ENCODE results near the gene LIG4.

LIG4 gene

DNA sequence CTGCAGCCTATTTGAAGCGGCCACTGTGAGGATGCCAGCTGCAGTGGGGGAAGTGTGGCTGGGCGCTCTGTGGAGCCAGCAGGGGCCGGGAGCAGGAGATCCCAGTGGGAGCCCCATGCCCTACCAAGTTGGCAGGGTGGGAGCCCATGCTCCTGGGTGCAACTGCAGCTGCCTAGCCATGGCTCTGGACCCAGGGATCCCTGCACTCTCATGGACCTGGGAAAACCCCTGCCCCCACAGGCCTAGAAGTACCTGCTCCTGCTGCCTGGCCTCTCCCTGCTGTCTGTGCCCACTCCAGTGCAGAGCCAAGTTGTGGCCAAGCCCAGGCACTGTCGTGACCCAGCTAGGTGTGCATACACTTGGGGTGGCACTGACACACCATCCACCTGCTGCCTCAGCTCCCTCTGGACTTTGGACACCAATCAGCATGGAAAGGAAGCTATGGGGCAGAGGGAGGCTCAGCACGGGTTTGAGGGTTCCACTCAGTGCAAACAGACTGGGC lies 20.9 kb downstream of the LIG4 start:
- DNase-seq (ENCODE audit: low read depth in 2 of 2) = no peak

DNA sequence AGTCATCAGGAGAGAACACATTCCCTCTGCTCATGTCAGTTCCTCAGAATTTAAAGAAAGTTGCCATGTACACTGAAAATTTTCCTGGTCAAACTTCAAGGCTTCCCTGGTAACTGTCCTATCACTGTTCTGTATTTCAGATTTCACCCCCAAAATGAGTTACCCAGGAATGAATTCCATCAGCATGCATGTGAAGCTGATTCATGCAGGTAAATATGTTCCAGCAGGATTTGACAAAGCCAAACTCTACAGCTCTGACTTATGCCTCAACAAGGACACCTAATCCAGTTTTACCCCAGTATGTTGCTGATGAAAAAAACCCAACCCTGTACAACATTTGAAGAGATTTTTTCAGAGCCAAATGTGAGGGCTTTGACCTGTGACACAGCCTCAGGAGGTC lies 21.5 kb downstream of the LIG4 start:
- no peak for DNase-seq (ENCODE audit: low read depth in 2 of 2)

DNA sequence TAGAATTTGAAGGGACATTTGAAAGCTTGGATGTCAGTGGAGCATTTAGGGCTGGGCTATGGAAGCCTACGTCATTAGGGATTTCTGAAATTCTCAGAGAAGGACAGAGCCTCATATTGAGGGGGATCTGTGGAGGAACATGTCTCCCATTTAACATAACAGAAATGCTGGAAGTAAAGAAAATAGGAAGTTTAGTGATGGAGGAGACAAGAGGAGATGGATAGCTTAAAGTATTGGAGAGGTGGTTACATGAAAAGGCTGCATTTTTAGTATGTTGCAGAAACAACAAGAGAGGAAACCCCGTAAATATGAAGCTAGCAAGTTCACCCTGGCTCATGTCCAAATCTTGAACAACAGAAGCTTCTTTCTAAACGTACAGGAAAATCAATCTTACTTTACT lies 24.4 kb downstream of the LIG4 start:
- no peak for DNase-seq (ENCODE audit: low read depth in 2 of 2)

DNA sequence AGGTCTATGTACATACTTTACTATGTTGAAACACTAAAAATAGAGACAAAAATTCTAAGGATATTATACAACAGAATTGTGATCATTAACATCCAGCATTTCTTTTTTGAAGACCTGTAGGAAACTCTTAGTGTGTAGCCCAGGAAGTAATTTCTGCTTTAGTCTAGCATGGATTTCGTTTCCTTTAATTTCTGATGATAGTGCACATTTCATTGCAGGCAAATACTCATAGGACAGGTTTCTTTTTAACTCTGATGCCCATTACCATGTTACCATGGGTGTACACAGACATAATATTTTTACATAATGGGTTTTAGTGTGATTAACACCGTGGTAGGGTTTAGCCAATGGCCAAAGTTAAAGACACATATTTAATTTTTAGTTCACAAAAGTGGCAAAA lies 27.1 kb downstream of the LIG4 start:
- no peak for DNase-seq (ENCODE audit: low read depth in 2 of 2)

DNA sequence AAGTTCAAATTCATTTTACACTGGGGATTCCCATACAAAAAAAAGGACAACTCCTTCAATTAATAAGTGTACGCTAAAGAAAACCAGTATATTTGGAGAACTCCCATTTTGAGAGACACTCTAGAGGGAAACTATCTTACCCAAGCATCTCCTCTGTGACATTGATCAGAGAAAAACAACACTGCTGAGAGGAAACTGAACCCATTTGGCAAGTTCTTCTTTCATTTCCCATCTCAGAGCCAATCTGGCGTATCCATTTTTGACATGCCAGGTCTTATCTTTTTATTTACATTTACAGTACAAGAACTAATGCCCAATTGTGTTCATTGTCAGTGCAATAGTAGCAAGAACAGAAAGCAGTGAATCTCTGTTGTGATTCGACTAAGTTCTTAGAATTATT lies 30.1 kb downstream of the LIG4 start:
- DNase-seq (ENCODE audit: low read depth in 2 of 2) = no peak

DNA sequence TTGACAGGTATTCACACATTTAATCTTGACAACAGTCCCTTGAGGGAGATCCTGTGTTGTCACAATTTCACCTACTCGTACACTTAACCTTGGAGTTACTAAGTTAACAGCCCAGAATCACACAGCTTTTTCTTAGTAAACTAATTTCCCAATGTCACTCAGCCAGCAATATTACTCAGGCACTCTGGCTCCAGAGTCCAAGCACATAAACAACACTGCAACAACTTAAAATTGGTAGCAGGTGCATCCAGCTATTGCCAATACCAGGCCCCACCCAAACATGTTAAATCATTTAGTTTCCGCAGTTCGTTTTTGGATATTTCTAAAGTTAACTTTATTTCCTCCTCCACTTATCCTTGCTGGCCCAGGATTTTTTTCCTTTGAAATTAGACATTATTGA lies 32.7 kb downstream of the LIG4 start:
- DNase-seq (ENCODE audit: low read depth in 2 of 2) = no peak

DNA sequence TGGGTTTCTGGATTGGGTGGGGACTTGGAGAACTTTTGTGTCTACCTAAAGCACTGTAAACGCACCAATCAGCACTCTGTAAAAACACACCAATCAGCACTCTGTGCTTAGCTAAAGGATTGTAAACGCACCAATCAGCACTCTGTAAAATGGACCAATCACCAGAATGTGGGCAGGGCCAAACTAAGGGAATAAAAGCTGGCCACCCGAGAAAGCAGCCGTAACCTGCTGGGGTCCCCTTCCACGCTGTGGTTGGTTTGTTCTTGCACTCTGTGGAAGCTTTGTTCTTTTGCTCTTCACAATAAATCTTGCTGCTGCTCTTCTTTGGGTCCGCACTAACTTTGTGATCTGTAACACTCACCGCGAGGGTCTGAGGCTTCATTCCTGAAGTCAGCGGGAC lies 37.3 kb downstream of the LIG4 start:
- DNase-seq (ENCODE audit: low read depth in 2 of 2) = no peak

DNA sequence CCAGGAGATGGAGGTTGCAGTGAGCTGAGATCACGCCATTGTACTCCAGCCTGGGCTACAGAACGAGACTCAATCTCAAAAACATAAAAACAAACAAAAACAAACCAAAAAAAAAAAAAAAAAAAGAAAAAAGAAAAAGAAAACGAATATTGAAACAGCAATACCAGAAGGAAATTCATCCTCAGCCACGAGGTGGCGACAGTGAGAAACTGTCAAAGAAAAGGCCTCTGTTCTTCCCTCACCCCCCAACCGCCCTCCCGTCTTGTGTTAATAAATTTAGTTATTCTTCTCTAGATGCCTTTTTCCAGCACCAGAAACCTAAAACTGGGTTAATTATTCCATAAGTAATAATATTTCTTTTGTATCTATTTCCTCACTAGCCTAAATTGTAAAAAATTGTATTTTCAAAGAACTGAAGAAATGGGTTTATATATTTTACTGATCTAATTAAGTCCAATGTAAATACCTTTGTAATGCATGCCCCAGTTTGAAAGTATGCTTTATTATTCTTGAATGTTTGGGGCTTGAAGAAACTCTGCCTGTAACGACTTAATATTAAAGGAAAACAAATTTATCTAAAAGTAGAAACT lies 38.6 kb downstream of the LIG4 start:
- peak; percentile 7 to 26 for DNase-seq (ENCODE audit: low read depth in 2 of 2)

DNA sequence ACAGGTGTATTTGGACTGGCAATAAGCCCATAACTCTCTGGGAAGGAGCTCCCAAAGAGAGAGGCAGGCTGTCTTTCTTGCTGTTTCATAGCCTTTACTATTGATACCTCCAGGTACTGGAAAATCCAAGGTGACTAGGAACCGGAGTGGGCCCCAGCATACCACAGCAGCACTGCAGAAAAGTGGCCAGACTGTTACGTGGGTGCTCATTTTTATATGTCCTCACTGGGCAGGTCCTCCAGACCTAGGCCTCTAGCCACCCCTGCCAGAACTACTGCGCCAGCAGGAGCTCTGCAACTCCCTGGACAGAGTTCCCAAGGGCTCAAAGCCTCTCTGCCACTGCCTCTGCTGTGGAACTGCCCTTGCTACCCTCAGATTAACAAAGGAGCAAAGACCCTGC lies 46.4 kb downstream of the LIG4 start:
- DNase-seq (ENCODE audit: low read depth in 2 of 2) = no peak

DNA sequence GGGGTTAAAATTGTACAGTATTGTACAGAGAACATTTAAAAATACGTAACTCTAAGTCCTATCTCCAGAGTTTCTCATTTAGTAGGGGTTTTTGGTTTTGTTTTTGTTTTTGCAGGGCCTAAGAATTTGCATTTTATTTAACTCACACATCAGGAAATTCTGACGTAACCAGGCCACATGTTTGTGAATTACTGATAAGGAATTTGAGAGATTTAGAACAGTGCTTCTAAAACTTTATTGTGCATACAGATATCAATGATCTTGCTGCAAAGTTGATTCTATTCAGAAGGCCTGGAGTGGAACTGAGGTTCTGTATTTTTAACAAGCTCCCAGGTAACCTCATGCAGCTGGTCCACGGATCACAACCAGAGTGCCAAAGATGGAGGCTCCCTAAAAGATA lies 49.3 kb downstream of the LIG4 start:
- no peak for DNase-seq (ENCODE audit: low read depth in 2 of 2)

DNA sequence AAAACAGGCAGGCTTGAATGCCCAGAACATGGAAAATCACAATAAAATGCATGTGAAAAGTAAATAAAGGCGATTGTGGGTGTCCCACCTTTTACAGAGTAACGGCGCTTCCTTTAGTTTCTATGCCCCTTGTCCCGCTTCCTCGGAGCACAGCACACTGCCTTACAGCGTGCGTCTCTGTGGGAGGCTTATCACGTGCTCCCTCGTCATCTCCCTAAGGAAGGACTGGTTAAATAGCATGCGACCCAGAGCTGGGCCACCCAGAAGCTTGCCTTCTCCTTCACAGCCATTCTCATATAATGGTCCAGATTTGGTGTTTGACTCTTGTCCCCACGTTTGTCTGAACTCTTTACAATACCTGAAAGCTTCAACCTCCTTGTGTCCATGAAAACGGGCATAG lies 56.6 kb downstream of the LIG4 start:
- no peak for DNase-seq (ENCODE audit: low read depth in 2 of 2)

All from stimulated activated CD8-positive, alpha-beta memory T cell treated with anti-CD3 and anti-CD28 coated beads, Interleukin-2, amount 100 ng/mL, for 1 hour (primary cell).